ENCODE data around the gene TFAP2A.

The TFAP2A gene

GRCh38 chr6:10414756-10415616, at the start of gene TFAP2A:
Gene TFAP2A (minus strand): TSS chr6:10415074. CDS start chr6:10414991, 83 bp downstream.
- CTCF ChIA-PET, result interaction anchor here (0.6 to 3.0 kb wide), 12 partner anchors 9 to 770 kb away, joined by 3 to 15 read pairs (median 3); no protein-coding TSS in a partner anchor
- POLR2A ChIA-PET, result interaction anchor here (0.5 to 8.7 kb wide), 14 partner anchors 10 to 388 kb away, joined by 3 to 143 read pairs (median 4); no protein-coding TSS in a partner anchor
- no peak for DNase-seq (ENCODE audit: extremely low spot score)
- no peak; the same call in 1 of the 2 replicates for TF ChIP-seq L3MBTL2 (conservative IDR thresholded peaks at IDR 0.05)
- TF ChIP-seq CTBP1 (IDR thresholded peaks at IDR 0.05; ENCODE audit: borderline replicate concordance), result peak; percentile 4; the same call in 1 of the 2 replicates
- TF ChIP-seq FOXM1 (IDR thresholded peaks at IDR 0.05; ENCODE audit: borderline replicate concordance), result no peak
- TF ChIP-seq, protein P1, sequence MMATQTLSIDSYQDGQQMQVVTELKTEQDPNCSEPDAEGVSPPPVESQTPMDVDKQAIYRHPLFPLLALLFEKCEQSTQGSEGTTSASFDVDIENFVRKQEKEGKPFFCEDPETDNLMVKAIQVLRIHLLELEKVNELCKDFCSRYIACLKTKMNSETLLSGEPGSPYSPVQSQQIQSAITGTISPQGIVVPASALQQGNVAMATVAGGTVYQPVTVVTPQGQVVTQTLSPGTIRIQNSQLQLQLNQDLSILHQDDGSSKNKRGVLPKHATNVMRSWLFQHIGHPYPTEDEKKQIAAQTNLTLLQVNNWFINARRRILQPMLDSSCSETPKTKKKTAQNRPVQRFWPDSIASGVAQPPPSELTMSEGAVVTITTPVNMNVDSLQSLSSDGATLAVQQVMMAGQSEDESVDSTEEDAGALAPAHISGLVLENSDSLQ (IDR thresholded peaks at IDR 0.05), result peak; percentile 92
- TF ChIP-seq SUZ12 (IDR thresholded peaks at IDR 0.05), result no peak
- no peak for TF ChIP-seq TARDBP (IDR thresholded peaks at IDR 0.05)
- no peak for TF ChIP-seq LEF1 (IDR thresholded peaks at IDR 0.05; ENCODE audit: borderline replicate concordance)

- CTCF ChIA-PET, result interaction anchor here (0.6 to 0.8 kb wide), 2 partner anchors 15 to 141 kb away, joined by 3 to 5 read pairs; no protein-coding TSS in a partner anchor
- DNase-seq (ENCODE audit: extremely low spot score), result no peak
- POLR2A ChIA-PET, result no interaction called here
- TF ChIP-seq FOXM1 (IDR thresholded peaks at IDR 0.05; ENCODE audit: borderline replicate concordance), result no peak
- TF ChIP-seq SUZ12 (IDR thresholded peaks at IDR 0.05), result no peak
- no peak for TF ChIP-seq FOXA1 (IDR thresholded peaks at IDR 0.05)
Measured at GRCh38 chr6:10463491-10464481, 48.9 kb upstream of the TFAP2A start.

- ChIA-PET POLR2A (no interaction called here), CTCF (no interaction called here)
- TF ChIP-seq, protein P1 (IDR thresholded peaks at IDR 0.05), result no peak
- no peak for DNase-seq (ENCODE audit: extremely low spot score)
Measured at GRCh38 chr6:10463040-10463439, 48.2 kb upstream of the TFAP2A start.

- CTCF ChIA-PET, result no interaction called here
- TF ChIP-seq FOXK2 (IDR thresholded peaks at IDR 0.05), result no peak
- TF ChIP-seq SUZ12 (IDR thresholded peaks at IDR 0.05), result no peak
- TF ChIP-seq, protein P1 (IDR thresholded peaks at IDR 0.05), result no peak
- TF ChIP-seq CTBP1 (IDR thresholded peaks at IDR 0.05; ENCODE audit: borderline replicate concordance), result no peak
- TF ChIP-seq L3MBTL2 (conservative IDR thresholded peaks at IDR 0.05), result no peak
- no peak for TF ChIP-seq NFRKB (IDR thresholded peaks at IDR 0.05)
- POLR2A ChIA-PET, result no interaction called here
- no peak for DNase-seq (ENCODE audit: extremely low spot score)
Measured at GRCh38 chr6:10461850-10462249, 47.0 kb upstream of the TFAP2A start.

DNA sequence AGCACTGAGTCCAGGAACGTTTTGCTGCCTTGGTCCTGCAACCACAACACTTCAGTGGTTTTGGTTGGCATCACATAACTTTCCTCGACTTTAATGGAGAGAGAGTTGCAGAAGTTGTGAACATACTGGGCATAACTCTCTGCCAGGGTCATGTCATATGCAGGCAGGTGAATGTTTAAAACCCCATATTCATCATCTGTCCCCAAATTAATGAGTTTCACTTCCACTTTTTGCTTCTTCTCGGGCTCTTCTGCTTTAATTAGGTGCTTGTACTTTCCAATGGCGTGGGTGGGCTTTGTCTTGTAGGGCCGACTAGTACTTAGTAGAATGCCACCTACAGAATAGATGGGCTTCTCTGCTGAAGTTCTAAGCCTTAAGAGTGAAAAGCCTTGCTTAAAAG, 45.2 kb upstream of the TFAP2A start:
- POLR2A ChIA-PET, result no interaction called here
- TF ChIP-seq SUZ12 (IDR thresholded peaks at IDR 0.05) (no peak), ELF4 (IDR thresholded peaks at IDR 0.05) (no peak), NFRKB (IDR thresholded peaks at IDR 0.05) (no peak), CTBP1 (IDR thresholded peaks at IDR 0.05; ENCODE audit: borderline replicate concordance) (no peak), BHLHE40 (IDR thresholded peaks at IDR 0.05; ENCODE audit: borderline replicate concordance) (no peak), ZNF384 (IDR thresholded peaks at IDR 0.05) (no peak), SP1 (IDR thresholded peaks at IDR 0.05) (no peak), FOXA1 (IDR thresholded peaks at IDR 0.05) (no peak), ARNT (IDR thresholded peaks at IDR 0.05) (no peak), TARDBP (IDR thresholded peaks at IDR 0.05) (no peak), L3MBTL2 (conservative IDR thresholded peaks at IDR 0.05) (no peak), FOXM1 (IDR thresholded peaks at IDR 0.05; ENCODE audit: borderline replicate concordance) (no peak), FOXK2 (IDR thresholded peaks at IDR 0.05) (no peak), LEF1 (IDR thresholded peaks at IDR 0.05; ENCODE audit: borderline replicate concordance) (no peak), HDGF (IDR thresholded peaks at IDR 0.05; ENCODE audit: borderline replicate concordance) (no peak)
- TF ChIP-seq, protein P1 (IDR thresholded peaks at IDR 0.05), result no peak
- CTCF ChIA-PET, result no interaction called here
- no peak for DNase-seq (ENCODE audit: extremely low spot score)
